IPS-18a (cell line): ENCODE data around the gene ARMC7.
"Not testable (repeated sequence)": the region's sequence is repeated elsewhere in the genome, so short reads cannot be mapped to it uniquely, and the experiment has no call there.

Source experiments
- H3K27ac ChIP-seq: one replicate; pipeline ENCODE4 v1.5.1; 2013; ENCODE audit warnings: low read length
- H3K27me3 ChIP-seq: one replicate; pipeline ENCODE4 v1.6.1; 2013; ENCODE audit warnings: mild to moderate bottlenecking, low read length; ENCODE audit not compliant: control insufficient read depth, insufficient read depth
- H3K36me3 ChIP-seq: one replicate; pipeline ENCODE4 v1.6.1; 2013; ENCODE audit warnings: low read depth, low read length; ENCODE audit not compliant: control insufficient read depth
- H3K4me1 ChIP-seq: one replicate; pipeline ENCODE4 v1.6.1; 2013; ENCODE audit warnings: low read depth, low read length; ENCODE audit not compliant: control insufficient read depth
- H3K4me3 ChIP-seq: one replicate; pipeline ENCODE4 v1.5.1; 2013; ENCODE audit warnings: low read length
- H3K9ac ChIP-seq: one replicate; pipeline ENCODE4 v1.6.1; 2013; ENCODE audit warnings: mild to moderate bottlenecking, low read length, moderate library complexity
- H3K9me3 ChIP-seq: one replicate; pipeline ENCODE4 v1.6.1; 2013; ENCODE audit warnings: low read depth, low read length; ENCODE audit not compliant: control insufficient read depth

ARMC7 gene

DNA sequence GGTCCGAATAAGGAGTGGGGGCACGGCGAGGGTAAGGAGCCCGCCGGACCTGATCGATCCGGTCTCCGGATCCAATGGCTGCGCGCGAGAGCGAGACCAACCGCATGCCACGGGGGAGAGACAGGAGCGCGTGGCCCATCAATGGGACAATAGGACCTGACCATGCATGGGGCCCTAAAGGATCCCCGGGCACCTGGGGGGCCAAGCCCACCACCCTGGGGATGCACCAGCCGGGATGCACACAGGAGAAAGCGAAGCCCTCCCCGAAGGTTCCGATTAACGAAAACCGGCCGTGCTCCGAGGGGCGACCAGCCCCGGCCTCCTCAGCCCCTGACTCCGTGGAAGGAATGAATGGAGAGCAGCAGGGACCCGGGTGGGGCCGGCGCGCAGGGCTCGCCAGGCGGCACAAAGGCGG lies 44.0 kb downstream of the ARMC7 start:
- no peaks in the 10 kb centered on the region for H3K27me3 ChIP-seq
- H3K27ac ChIP-seq: peak overlapping the region; percentile 22
- H3K4me1 ChIP-seq: peaks cover 18% of the 10 kb centered on the region
- peak overlapping the region; percentile 86 for H3K9ac ChIP-seq
- H3K9me3 ChIP-seq: no peaks in the 10 kb centered on the region
- H3K4me3 ChIP-seq: peak overlapping the region; percentile 88
- H3K36me3 ChIP-seq: peaks cover 2% of the 10 kb centered on the region

DNA sequence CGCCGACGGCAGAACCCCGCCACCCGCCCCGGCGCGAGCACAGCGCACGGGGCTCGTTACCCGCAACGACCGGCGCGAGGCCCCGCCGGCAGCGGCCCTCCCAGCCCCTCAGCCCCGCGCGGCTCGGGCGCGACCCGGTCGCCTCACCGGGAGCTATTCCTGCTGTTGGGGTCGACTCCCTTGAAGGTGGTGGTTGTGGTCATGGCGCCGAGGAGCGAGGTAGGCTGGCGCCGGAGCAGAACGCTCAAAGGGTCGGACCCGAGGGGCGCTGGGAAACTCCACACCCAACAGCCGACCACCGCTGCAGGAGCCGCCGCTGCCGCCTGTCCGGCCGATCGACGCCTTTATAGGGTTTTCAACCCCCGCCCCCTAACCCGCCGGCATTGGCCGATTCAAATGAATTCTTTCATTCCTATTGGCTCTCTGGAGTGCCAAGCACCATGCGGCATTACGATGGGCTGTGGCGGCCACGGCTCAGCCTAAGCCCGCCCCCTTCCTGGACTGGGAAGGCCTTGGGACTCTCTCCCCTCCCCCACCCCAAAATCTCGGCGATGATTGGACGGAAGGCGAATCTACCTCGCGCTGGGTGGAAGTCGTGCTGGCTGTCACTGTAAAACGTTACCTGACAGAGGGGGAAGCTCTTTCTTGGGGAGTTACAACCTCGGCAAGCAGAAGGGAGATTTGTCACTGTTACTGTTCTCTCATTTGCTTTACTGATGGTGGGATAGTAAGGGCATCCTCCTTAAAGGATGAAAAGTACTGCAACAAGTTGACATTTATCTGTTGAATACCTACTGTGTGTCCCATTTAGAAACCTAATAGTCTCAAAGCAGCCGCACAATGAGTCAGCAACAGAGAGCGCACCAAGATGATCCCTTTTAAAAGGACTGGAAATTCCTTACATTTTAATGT lies 44.7 kb downstream of the ARMC7 start, which contains the start of gene JPT1:
JPT1 (minus strand) TSS at position 318 of the 912 bp plus-strand sequence; CDS start at position 203, 115 bp downstream.
- Histone ChIP-seq H3K4me1 (peaks cover 18% of the 10 kb centered on the region), H3K27ac (peak within 1 kb of the TSS; percentile 22), H3K9ac (peak within 1 kb of the TSS; percentile 86)

DNA sequence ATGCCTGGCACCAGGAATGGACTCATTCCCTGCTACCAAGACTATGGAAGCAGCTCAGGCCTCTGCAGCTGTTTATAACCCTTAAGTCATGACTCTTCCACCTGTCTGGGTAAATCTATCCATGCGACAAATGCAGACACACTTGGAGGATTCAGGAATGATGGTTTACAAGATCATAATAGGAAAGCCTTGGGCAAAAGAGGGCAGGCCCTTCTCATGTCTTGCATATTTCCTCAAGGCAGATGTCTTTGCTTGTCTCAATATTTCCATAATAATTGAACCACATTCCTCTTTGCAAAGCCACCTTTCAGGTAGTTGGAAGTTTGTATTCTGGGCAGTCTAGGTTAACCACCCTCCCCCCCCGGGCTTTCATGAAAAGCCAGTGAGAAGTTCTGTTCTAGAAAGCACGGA lies 45.4 kb downstream of the ARMC7 start:
- H3K9me3 ChIP-seq: no peaks in the 10 kb centered on the region
- H3K27ac ChIP-seq: no peak overlapping the region
- H3K9ac ChIP-seq: peak overlapping the region; percentile 2
- H3K4me3 ChIP-seq: peak overlapping the region; percentile 42
- H3K27me3 ChIP-seq: no peaks in the 10 kb centered on the region
- H3K36me3 ChIP-seq: no peaks in the 10 kb centered on the region
- H3K4me1 ChIP-seq: peaks cover 18% of the 10 kb centered on the region

More for the DNA sequence above, 44.7 kb downstream of the ARMC7 start, which contains the start of gene JPT1:
- no peaks in the 10 kb centered on the region for H3K27me3 ChIP-seq
- H3K4me3 ChIP-seq: peak within 1 kb of the TSS; percentile 88
- H3K9me3 ChIP-seq: no peaks in the 10 kb centered on the region
- H3K36me3 ChIP-seq: no peaks in the 10 kb centered on the region

DNA sequence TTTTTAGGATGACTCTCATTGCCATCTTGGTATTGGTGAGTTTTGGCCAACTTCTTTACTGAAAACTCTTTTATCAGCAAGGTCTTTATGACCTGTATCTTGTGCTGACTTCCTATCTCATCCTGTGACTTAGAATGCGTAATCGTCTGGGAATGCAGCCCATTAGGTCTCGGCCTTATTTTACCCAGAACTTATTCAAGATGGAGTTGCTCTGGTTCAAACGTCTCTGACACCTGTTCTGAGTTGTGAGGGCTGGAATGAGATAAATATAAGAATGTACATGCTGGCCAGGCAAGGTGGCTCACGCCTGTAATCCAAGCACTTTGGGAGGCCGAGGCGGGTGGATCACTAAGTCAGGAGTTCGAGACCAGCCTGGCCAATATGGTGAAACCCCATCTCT lies 48.7 kb downstream of the ARMC7 start:
- H3K9ac ChIP-seq, H3K4me1 ChIP-seq, H3K9me3 ChIP-seq, H3K27me3 ChIP-seq, H3K27ac ChIP-seq, H3K4me3 ChIP-seq, H3K36me3 ChIP-seq: not testable (repeated sequence)

DNA sequence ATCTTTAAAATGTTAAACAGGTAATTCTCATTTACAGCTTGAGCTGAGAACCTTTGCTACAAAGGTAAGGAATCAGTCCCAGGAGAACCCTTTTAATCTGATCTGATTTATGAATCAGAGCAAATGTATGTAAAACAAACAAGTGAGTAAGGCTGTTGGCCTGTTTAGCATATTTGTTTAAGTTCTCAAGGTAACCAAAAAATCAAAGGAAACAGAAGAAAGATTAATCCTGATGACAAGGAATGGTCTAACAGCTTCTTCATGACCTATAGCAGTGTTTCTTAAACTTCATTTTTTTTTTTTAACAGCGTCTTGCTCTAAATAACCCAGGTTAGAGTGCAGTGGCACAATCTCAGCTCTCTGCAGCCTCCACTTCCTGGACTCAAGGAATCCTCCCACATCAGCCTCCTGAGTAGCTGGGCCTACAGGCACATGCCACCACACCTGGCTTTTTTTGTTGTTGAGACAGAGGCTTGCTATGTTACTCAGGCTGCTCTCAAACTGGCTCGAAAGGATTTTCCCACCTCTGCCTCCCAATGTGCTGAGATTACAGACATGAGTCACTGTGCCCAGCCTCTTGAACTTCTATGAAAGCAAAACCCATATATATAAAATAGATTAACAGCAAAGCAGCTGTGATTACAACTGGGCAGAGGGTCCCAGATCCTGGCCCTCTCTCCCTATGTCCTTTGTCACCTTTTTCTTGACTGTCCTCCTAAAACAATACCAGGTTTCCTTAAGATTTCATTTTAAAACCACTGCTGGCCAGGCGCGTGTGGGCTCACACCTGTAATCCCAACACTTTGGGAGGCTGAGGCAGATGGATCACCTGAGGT lies 49.6 kb downstream of the ARMC7 start:
- no peak overlapping the region for H3K4me3 ChIP-seq
- H3K4me1 ChIP-seq: peaks cover 9% of the 10 kb centered on the region
- H3K9me3 ChIP-seq: no peaks in the 10 kb centered on the region
- no peak overlapping the region for H3K9ac ChIP-seq
- H3K27me3 ChIP-seq: no peaks in the 10 kb centered on the region
- no peak overlapping the region for H3K27ac ChIP-seq
- H3K36me3 ChIP-seq: no peaks in the 10 kb centered on the region

DNA sequence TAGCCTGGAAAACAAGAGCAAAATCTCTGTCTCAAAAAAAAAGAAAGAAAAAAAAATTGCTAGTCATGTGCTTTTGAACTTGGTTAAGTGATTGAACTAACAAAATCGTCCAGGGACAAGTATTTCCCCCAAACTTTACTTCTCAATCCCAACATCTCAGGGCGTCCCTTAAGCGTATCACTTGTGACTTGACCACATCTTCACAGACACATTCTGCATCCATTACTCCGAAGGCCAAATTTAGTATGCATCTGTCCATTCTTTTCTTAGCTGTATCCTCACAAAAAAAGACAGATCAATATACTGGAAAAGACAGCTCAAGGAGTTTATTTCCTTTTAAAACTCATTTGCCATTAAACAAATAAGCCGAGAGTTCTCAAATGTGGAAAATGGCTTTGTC lies 50.4 kb downstream of the ARMC7 start:
- Histone ChIP-seq H3K4me1 (peaks cover 2% of the 10 kb centered on the region), H3K9ac (no peak overlapping the region), H3K36me3 (no peaks in the 10 kb centered on the region), H3K27me3 (no peaks in the 10 kb centered on the region), H3K4me3 (no peak overlapping the region), H3K27ac (no peak overlapping the region), H3K9me3 (no peaks in the 10 kb centered on the region)

DNA sequence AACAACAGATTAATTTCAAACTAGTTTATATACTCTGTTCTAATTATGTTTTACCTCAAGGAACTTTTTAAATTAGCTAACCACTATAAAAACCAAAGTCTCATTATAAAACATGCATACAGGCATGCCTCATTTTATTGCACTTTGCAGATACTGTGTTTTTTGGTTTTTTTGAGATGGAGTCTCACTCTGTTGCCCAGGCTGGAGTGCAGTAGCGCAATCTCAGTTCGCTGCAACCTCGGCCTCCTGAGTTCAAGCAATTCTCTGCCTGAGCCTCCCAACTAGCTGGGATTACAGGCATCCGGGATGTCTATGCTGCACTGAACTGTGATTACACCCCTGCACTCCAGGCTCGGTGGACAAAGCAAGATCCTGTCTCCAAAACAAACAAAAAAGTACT lies 53.3 kb downstream of the ARMC7 start:
- no peaks in the 10 kb centered on the region for H3K27me3 ChIP-seq
- no peaks in the 10 kb centered on the region for H3K9me3 ChIP-seq
- no peak overlapping the region for H3K9ac ChIP-seq
- H3K36me3 ChIP-seq: peaks cover 19% of the 10 kb centered on the region
- no peaks in the 10 kb centered on the region for H3K4me1 ChIP-seq
- H3K27ac ChIP-seq: no peak overlapping the region
- H3K4me3 ChIP-seq: no peak overlapping the region

DNA sequence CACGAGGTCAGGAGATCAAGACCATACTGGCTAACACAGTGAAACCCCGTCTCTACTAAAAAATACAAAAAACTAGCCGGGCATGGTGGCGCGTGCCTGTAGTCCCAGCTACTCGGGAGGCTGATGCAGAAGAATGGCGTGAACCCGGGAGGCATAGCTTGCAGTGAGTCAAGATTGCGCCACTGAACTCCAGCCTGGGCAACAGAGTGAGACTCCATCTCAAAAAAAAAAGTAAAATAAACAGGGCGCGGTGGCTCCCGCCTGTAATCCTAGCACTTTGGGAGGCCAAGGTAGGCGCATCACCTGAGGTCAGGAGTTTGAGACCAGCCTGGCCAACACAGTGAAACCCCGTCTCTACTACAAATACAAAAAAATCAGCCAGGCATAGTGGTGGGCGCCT lies 54.8 kb downstream of the ARMC7 start:
- H3K36me3 ChIP-seq: peaks cover 29% of the 10 kb centered on the region
- H3K4me1 ChIP-seq: not testable (repeated sequence)

DNA sequence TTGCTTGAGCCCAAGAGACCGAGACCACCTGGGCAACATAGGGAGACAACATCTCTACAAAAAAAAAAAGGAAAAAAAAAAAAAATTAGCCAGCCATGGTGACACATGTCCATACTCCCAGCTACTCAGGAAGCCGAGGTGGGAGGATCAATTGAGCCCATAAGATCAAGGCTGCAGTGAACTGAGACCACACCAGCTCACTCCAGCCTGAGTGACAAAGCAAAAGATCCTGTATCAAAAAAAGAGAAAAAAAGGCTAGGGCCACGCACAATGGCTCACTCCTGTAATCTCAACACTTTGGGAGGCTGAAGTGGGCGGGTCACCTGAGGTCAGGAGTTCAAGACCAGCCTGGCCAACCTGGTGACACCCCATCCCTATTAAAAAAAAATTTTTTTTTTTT lies 59.2 kb downstream of the ARMC7 start:
- H3K27me3 ChIP-seq: no peaks in the 10 kb centered on the region
- H3K36me3 ChIP-seq: peaks cover 58% of the 10 kb centered on the region
- H3K9me3 ChIP-seq: no peaks in the 10 kb centered on the region
- H3K4me3 ChIP-seq: no peak overlapping the region
- no peak overlapping the region for H3K9ac ChIP-seq
- no peak overlapping the region for H3K27ac ChIP-seq
- no peaks in the 10 kb centered on the region for H3K4me1 ChIP-seq

More for the DNA sequence above, 54.8 kb downstream of the ARMC7 start:
- not testable (repeated sequence) for H3K27me3 ChIP-seq, H3K27ac ChIP-seq, H3K4me3 ChIP-seq, H3K9ac ChIP-seq, H3K9me3 ChIP-seq

DNA sequence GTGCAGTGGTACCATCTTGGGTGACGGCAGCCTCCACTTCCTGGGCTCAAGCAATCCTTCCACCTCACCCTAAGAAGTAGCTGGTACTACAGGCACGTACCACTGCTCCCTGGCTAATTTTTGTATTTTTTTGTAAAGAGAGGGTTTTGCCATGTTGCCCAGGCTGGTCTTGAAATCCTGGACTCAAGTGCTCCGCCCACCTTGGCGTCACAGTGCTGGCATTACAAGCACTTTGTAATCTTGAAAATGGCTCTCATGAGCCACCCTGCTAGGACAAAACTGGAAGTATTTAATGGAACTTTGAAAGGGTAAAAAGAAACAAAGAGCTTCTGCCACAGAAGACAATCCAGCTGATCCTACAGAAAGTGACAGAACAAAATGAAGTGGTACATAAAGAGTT lies 63.8 kb downstream of the ARMC7 start:
- no peak overlapping the region for H3K4me3 ChIP-seq
- peaks cover 74% of the 10 kb centered on the region for H3K36me3 ChIP-seq
- no peaks in the 10 kb centered on the region for H3K4me1 ChIP-seq
- no peaks in the 10 kb centered on the region for H3K9me3 ChIP-seq
- H3K27ac ChIP-seq: no peak overlapping the region
- no peak overlapping the region for H3K9ac ChIP-seq
- no peaks in the 10 kb centered on the region for H3K27me3 ChIP-seq

DNA sequence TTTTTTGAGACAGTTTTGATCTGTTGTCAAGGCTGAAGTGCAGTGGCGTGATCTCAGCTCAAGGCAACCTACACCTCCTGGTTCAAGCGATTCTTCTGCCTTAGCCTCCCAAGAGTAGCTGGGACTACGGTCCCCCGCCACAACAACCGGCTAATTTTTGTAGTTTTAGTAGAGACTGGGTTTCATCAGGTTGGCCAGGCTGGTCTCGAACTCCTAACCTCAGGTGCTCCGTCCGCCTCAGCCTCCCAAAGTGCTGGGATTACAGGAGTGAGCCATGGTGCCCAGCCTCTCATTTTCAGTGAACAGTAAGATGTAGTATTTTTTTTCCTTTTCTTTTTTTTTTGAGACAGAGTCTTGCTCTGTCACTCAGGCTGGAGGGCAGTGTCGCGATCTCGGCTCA lies 65.2 kb downstream of the ARMC7 start:
- no peak overlapping the region for H3K27ac ChIP-seq
- H3K9ac ChIP-seq: no peak overlapping the region
- no peak overlapping the region for H3K4me3 ChIP-seq
- H3K27me3 ChIP-seq: no peaks in the 10 kb centered on the region
- H3K4me1 ChIP-seq: no peaks in the 10 kb centered on the region
- H3K9me3 ChIP-seq: no peaks in the 10 kb centered on the region
- peaks cover 81% of the 10 kb centered on the region for H3K36me3 ChIP-seq
